ENCODE measurements around the gene SNRNP35.
"Not testable (repeated sequence)": the region's sequence is repeated elsewhere in the genome, so short reads cannot be mapped to it uniquely, and the experiment has no call there.

Gene SNRNP35

DNA sequence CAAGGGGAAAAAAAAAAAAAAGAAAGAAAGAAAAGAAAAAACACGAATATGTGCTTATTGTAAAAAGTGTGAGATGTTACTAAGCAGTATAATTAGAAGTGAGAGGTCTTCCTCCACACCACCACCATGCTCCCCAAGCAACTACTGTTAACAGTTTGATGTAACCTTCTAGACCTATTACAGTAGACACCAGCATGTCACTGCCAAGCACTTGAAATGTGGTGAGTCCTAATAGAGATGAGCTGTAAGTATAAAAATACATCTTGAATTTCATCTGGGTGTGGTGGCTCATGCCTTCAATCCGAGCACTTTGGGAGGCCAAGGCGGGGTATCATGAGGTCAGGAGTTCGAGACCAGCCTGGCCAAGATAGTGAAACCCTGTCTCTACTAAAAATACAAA lies 8.1 kb upstream of the SNRNP35 start:
- peak; percentile 23 for DNase-seq

DNA sequence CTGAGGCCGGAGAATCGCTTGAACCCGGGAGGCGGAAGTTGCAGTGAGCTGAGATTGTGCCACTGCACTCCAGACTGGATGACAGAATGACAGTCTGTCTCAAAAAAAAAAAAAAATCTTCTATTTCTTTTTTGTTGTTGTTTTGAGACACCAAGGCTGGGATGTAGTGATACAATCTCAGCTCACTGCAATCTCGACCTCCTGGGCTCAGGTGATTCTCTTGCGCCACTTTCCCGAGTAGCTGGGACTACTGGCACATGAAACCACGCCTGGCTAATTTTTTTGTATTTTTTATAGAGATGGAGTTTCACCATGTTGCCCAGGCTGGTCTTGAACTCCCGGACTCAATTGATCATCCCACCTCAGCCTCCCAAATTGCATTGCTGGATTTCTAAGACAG lies 7.3 kb upstream of the SNRNP35 start:
- no peak for DNase-seq

DNA sequence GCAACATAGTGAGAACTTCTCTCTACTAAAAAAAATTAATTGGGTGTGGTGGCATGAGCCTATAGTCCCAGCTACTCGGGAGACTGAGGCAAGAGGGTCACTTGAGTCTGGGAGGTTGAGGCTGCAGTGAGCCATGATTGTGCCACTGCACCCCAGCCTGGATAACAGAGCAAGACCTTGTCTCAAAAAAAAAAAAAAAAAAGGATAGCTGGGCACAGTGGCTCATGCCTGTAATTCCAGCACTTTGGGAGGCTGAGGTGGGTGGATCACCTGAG lies 5.7 kb upstream of the SNRNP35 start:
- DNase-seq = not testable (repeated sequence)

DNA sequence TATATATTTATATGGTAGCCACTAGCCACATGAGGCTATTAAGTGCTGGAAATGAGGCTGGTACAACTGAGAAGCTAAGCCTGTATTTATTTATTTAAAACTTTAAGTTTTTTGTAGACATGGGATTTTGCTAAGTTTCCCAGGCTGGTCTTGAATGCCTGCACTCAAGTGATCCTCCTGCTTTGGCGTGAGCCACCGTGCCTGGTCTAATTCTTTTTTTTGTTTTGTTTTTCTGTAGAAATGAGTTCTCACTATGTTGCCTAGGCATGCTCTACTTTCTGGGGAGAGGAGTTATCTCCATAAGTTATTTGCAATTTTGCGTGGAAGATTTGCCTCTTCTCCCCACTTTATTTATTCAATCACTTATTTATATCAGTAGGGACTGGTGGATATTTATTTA lies 4.8 kb upstream of the SNRNP35 start:
- DNase-seq = no peak

DNA sequence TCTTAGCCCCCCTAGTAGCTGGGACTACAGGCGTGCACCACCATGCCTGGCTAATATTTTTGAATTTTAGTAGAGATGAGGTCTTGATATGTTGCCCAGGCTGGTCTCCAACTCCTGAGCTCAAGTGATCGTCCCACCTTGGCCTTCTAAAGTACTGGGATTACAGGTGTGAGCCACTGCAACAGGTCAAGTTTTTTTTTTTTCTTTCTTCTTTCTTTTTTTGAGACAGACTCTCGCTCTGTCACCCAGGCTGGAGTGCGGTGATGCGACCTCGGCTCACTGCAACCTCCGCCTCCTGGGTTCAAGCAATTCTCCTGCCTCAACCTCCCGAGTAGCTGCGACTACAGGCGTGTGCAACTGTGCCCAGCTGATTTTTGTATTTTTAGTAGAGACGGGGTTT lies 5.2 kb downstream of the SNRNP35 start:
- DNase-seq = not testable (repeated sequence)

DNA sequence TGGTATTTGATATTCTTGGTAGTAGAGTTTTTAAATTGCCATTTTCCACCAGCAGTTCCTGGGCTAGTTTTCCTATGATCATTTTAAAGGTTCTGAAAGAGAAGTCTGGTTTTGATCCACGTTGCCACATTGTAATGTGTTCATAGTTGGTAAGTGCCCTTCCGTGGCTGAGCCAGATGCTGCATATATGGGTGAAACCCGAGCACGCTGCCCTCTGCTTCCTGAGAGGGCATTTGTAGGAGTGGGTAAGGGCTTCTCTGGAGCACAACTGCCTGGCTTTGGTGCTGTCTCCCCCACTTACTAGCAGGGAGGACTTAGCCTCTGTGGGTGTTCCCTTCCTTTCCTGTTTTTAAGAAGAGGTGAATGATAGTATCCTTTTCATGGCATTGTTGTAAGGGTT lies 7.1 kb downstream of the SNRNP35 start:
- DNase-seq = no peak

DNA sequence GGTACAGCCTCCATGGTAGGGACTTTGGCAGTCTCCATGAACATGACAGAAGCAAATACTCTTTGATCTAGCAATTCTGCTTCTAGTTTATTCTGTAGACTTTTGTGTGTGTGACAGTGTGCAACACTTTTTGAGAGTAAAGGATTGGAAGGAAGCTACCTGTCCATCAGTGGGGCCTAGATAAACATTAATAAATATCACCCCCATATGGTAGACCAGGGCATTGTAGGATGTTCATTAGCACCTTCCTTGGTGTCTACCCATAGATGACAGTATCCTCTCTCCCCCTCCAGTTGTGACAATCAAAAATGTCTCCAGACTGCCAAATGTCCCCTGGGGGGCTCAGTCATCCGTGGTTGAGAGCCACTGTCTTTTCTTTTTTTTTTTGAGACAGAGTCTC lies 10.8 kb downstream of the SNRNP35 start:
- DNase-seq = peak; percentile 2

DNA sequence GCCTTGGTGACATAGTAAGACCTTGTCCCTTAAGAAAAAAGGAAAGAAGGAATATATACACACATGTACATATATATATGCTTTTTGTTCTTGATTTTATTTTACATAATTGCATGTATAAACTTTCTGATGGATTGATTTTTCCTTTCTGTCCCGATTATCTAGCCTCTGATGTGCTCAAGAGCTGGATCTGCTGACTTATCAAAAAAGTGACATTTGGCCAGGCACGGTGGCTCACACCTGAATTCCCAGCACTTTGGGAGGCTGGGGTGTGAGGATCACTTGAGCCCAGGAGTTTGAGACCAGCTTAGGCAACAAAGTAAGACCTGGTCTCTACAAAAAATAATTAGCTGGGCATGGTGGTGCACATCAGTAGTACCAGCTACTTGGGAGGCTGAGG lies 12.0 kb downstream of the SNRNP35 start:
- DNase-seq = no peak

DNA sequence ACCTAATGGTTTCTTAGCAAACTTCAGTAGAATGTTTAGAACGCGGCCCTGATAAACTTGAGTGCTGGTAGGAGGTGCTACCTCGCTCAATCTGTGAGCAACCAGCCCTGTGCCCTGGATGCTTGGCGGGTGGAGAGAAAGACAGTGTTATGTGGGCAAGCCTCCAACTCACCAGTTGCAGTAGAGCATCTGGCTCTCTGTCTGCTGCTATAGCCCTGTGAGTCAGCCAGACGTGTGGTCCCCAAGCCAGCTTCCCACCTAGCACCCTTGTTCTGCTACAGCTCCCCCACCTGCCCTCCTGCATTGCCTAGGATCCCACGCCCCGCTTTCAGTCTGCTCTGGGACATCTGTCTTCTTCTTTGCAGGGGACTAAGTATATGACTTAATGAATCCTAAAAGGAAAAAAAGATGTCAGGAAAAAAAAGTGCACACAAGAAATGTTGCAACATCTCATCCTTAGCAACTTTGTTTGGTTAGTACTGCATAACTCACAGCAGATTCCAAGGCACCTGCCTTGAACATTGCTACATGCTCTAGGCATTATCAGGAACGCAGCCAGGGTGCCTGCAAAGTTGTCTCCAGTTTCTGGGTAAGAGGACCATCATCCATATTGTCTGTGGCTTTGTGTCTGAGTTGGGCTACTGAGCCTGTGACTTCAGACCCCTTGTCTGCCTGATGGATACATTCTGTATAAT lies 13.6 kb downstream of the SNRNP35 start:
- peak; percentile 12 for DNase-seq

DNA sequence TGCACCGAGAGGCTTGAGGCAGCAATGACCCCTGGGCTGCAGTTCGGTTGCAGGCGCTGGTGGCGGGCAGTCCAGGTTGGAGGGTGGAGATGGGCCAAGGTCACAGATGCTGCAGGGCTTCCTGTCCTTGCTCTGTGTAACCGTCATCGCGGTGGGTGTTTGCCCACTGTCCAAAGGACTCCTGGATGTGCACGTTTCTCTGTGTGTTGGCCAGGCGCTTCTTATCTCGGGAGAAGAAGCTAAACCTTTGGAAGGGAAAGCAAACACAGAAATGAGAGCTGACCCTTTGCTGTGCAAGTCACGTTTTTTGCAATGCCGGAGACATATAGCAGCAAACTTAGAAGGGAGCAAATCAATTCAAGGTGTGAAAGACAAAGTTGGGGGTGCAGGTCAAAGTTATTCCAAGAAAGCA lies 14.5 kb downstream of the SNRNP35 start:
- DNase-seq = no peak

DNA sequence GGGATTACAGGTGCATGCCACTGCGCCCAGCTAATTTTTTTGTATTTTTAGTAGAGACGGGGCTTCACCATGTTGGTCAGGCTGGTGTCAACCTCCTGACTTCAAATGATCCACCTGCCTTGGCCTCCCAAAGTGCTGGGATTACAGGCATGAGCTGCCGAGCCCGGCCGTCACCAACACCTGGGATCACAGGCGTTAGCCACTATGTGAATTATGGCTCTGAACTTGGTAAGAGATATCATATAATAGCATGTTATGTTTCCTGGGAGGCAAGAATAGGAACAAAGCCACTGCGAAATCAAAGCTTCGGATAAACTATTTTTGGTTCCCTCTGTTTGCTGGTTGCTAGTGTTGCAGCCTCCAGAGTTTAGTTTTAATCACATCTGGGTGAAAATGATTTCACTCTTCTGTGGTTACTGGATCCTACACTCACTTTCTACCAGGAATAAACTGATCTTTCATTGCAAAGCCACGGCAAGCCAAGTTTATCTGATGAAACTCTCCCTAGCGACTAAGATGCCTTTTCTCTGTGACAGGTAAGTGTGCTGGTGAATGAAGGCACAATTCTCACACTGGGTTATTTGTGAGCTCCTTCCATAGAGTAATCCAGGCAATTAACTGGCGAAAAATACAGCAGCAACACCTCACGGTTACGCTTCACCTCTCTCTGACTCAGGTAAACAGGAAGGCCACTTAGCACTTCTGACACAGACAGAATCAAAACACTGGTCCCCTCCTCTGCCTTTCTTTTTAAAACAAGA lies 16.7 kb downstream of the SNRNP35 start:
- DNase-seq = no peak

DNA sequence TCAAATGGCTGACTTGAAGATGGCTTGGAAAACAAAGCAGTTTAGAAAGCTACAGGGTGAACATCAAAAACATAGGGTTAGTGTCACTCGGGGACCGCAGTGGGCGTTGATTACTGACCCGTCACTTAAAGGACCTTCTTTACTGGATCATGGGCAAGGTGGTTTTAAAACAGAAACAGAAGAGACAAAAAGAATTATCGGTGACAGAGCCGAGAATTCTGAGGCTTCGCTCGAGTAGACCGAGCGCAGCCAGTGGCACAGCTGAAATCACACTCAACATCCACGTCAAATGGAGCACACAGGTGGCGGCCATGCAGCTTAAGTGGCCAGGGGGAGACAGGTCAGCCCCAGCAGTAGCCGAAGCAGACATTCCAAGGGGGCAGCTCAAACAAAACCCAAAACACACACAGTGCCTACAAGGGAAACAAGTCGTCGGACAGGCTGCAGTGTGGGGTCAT lies 17.3 kb downstream of the SNRNP35 start:
- DNase-seq = no peak

DNA sequence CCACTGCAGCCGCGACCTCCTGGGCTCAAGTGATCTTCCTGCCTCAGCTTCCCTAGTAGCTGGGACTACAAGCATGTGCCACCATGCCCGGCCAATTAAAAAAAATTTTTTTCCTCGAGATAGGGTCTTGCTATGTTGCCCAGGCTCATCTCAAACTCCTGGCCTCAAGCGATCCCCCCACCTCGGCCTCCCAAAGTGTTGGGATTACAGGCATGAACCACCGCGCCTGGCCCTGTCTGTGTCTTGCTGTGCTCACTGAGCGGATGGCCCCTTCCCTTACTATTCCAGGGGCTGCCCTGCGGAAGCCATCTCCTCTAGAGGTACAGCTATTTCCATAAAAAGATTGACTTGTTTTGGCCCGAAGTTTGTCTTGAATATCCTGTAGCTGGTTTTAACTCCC lies 20.1 kb downstream of the SNRNP35 start:
- no peak for DNase-seq

DNA sequence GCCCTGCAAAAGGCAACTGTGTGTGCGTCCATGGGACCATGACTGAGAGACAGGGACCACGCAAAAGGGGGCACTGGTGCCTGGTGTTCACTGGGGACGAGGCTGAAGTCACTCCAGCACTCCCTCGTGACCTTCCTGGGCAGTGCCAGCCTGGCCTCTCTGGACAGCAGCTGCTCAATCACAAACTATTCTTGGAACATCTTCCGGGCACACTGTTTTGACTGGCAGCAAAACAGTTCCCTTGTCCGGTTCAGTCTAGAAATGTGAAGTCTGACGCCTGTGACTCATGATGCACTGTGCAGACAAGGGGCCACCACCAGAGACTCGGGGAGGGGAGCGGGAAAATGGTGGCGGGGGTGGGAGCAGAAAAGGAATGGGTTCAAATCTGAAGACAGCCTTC lies 20.8 kb downstream of the SNRNP35 start:
- DNase-seq = peak; percentile 12

DNA sequence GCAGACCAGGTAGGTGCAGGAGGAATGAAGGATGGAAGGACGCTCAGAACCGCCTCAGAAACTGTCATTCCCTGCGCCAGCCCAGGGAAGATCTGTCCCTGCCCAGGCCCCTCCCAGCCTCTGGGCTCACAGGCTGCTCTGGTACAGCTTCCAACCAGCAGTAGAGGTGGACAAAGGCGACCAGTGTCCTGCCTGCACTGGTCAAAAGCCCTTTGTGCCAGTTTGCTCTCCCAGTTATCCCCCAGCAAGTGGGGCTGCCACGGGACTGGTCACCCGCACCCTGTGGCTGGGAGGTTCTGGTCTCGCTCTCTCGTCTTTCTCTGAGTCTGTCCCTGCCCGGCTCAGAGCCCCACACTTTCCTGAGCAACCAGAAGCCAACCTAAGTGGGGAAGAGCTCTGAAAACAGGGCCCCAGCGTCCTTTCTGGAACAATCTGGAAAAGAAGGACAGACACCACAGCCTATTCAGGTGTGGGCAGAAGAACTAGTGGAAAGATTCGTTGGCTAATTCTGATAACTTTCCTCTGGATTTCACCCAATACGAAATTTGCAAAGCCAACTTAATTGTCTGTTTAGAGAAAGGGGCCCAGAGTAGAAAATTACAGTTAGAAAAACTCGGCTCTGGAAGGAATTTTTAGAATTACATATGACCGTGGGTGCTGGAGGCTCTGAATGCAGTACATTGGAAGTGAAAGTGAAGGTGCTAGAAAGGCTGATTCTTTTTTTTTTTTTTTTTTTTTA lies 21.7 kb downstream of the SNRNP35 start:
- no peak for DNase-seq

DNA sequence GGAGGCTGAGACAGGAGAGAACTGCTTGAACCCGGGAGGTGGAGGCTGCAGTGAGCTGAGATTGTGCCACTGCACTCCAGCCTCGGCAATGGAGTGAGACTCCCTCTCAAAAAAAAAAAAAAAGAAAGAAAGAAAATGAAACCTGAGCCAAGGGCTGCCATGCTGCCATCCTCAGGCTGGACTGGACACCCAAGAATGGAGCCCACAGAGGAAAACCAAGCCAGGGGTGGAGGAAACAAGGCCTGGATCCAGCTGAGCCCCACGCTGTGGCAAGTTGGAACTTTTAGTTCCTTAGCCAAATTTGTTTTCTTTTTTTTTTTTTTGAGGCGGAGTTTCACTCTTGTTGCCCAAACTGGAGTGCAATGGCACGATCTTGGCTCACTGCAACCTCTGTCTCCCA lies 23.3 kb downstream of the SNRNP35 start:
- DNase-seq = not testable (repeated sequence)

DNA sequence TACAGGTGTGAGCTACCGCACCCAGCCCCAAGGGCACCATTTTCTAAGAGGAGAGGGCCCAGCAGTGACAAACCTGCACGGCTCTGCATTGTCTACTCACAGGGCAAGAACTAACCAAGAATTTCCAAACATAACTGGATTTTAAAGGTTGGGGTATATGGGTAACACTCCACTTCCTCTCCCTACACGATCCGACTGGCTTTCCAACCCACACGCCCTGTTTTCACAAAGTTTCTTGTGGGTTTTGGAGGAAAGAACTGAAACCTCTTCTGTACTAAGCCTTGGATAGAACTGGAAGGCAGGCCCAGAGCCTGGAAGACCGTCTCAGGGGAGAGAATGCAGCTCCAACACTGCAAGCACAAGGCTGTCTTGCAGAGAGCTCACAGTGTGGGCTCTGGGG lies 24.9 kb downstream of the SNRNP35 start:
- DNase-seq = peak; percentile 59

DNA sequence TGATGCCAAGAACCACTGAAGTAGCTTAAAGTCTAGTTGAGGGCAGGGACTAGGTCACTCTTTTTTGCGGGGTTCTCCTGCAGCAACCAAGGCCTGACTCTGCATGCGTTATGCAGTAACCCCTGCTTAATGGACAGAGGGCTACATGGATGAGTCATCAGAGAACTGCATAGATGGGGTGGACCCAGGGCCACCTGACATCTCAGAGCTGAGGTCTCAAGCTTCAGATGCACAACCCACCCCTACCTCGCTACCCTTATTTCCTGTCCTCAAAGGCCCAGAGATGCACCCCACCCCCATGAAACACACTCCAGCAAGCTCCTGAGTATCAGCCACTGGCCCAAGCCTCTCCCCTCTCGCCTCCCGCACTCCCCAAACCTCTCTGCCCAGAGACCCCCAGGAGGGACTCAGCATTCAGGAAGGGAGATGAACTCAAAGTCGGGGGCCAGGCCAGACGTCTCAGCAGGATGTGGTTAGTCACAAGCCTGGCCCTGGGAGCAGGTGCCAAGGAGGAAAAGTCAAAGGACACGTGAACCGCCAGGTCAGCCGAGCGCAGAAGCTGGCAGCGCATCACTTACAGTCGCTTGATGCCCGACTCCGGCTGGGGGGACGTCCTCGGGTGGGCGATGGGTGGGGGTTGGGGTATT lies 25.8 kb downstream of the SNRNP35 start:
- DNase-seq = no peak

DNA sequence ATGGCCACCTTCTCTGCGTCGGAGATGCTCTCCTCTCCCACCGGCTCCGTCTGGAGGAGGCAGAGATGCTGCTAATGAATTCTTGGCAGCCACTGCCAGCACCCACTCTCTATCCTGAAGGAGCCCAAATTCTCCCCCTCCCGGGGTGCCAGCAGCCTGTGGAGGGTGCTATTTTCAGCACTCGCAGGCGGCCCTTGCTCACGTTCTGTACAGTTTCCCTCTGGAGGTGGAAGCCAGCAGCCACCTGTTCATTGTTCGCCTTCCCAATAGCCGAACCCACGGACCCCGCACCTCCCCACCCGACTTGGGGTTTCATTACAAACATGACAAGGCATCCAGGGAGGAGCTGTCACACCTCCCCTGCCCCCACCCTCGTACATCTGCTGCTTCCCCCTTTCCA lies 27.8 kb downstream of the SNRNP35 start:
- no peak for DNase-seq

DNA sequence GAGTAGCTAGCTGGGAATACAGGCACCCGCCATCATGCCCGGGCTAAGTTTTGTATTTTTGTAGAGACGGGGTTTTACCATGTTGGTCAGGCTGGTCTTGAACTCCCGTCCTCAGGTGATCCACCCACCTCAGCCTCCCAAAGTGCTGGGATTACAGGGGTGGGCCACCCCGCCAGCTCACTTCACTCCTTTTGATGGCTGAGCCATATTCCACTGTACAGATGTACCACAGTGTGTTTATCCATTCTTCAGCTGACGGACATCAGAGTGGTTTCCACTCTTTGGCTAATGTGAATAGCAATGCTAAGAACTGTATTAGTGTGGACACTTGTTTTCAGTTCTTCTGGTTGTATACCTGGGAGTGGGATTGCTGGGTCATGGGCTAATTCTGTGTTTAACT lies 29.5 kb downstream of the SNRNP35 start:
- no peak for DNase-seq

DNA sequence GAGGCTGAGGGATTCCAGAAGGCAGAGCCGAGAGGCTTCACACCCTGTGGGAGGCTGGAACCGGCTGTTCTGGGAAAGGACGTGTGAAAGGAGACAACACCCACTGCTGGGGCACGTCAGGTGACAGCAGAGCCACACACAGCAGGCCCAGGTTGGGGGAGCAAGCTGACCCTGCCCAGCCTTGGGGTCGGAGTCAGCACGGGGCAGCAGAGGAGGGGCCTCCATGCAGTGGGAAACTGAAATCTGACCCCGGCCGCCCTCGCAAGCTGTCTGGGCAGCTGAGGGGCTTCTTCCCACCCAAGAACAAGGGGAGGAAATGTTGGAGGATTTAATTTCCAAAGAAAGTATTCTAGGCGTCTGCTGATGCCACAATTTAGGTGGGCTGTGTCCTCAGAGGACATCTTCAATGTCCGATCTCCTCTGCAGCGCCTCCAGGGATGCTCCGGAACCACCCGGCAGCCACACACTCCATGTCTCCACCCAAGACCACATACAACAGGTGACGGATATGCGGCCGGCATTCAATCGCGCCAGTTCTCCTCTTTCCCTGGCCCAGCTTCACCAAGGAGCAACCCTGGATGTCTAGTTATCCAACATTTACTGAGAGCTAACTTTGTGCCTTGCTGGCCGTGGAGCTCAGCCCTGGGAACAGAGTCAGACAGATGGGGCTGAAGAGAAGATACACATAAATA lies 30.7 kb downstream of the SNRNP35 start:
- no peak for DNase-seq

DNA sequence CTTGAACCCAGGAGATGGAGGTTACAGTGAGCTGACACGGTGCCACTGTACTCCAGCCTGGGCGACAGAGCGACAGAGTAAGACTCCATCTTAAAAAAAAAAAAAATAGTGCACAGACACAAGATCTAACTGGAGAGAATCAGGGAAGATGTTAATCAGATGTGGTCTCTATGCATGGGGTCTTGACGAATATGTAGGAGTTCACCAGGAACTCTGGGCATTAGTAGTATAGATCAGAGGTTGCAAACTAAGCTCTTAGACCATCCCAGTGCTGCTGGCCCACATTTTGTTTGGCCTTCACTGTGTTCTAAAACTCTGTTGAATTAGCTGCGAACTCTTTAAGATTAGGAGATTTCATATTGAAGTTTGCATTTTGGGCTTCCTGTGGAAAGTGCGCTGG lies 31.6 kb downstream of the SNRNP35 start:
- no peak for DNase-seq

DNA sequence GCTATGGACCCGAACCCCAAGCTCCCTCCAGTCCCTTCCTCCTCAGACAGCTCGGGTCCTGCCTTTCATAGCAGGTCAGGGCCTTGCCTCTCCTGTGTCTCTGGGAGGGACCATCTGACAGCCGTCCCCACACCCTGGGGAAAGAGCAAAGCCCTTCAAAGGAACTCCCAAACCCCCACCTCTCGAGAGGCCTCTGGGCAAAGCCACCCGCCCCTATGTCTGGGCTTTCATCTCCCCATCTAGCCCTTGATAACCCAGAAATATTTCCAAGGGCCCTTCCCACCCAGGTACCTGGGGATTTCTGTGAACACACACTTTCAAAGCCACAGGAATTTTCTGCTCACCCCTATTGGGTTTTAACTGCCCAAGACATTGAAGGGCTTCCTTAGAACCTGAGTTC lies 32.1 kb downstream of the SNRNP35 start:
- no peak for DNase-seq

Measured in MV-4-11 (cell line).